Measurements from ENCODE around the gene SRSF4. TPM values are rescaled to one million over a fixed set of nuclear protein-coding genes. Genes with fewer than 3 reads are reported as not detected.
"Not testable (repeated sequence)": the region's sequence is repeated elsewhere in the genome, so short reads cannot be mapped to it uniquely, and the experiment has no call there.

SRSF4 gene
- polyA plus RNA-seq, 3 donors, result 115 to 141 (median 127) TPM

DNA sequence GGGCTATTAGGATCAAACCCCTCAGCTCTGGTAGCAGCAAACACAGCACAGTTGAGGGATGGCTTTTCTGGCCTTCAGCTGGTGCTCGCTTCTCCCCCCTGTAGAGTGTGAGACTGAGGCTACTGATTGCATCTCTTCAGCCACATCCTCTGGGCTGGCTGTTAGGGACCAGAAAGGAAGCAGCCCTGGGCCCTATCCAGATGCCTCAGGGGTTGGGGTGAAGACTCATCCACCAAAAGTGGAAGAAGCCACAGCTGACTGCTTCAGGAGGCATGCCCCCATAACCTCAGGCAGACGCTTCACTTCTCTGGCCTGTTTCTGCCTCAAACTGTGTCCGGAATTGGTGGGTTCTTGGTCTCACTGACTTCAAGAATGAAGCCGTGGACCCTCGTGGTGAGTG, 51.8 kb downstream of the SRSF4 start:
- no peak for DNase-seq

DNA sequence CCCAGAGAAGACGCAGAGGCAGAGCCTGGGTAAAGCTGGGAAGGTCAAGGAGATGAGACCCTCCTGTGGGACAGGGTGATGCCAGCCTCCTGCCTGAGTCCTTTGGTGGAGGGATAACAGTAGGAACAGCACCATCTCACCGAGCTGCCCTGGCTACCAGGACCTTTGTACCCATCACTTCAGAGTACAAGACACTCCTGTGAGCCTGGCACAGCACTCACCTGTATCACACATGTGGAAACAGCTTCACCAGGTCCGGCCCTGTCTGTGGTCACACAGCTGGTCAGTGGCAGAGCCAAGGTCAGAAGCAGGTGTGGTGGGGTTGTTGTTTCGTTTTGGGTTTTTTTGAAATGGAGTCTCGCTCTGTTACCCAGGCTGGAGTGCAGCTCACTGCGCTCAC, 53.0 kb downstream of the SRSF4 start:
- no peak for DNase-seq

DNA sequence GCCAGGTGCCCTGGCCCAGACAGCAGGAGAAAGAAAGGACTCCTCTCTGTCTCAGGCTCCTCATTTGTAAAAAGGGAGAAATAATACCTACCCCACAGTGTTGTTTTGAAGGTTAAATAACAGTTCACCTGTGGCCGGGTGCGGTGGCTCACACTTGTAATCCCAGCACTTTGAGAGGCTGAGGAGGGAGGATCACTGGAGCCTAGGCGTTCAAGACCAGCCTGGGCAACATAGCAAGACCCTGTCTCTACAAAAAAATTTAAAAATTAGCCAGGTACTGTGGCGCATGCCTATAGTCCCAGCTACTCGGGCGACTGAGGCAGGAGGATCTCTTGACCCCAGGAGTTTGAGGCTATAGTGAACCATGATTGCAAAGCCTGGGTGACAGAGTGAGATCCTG, 55.5 kb downstream of the SRSF4 start:
- no peak for DNase-seq

DNA sequence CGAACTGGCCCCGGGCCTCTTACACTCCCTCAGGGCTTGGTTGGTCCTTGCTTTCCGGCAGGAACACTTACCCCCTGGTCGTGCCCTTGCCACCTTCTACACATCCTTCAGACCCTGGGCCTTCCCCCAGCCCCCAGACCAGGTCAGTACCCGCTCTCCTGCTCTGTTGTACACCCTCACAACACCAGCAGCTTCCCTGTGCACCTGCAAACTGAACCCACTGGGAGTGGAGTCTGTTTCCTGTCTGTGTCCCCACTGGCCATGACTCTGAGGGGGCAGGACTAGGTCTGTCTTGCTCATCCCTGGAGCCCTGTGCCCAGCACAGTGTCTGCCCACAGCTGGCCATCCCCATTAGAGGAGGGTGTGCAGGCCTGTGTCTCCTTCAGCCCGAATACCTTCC, 55.9 kb downstream of the SRSF4 start:
- DNase-seq, result no peak

DNA sequence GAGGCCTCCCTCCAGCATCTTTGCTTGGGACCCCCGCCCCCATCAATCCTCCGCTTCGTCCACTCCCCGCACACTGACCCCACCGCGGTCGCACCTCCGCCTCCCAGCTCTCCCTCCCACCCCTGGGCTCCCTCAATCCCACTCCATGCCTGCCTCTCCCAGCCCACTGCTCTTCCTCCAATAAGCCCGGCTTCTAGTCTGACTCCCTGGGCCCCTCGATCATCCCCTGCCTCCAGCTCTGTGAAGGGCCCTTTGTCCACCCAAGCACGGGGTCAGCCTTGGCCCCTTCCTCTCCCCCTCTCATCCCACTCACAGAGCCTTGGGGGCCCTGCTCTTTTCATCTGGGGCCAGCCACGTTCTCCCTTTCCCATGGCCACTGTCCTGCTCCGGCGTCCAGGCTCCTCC, 56.5 kb downstream of the SRSF4 start:
- DNase-seq, result no peak

DNA sequence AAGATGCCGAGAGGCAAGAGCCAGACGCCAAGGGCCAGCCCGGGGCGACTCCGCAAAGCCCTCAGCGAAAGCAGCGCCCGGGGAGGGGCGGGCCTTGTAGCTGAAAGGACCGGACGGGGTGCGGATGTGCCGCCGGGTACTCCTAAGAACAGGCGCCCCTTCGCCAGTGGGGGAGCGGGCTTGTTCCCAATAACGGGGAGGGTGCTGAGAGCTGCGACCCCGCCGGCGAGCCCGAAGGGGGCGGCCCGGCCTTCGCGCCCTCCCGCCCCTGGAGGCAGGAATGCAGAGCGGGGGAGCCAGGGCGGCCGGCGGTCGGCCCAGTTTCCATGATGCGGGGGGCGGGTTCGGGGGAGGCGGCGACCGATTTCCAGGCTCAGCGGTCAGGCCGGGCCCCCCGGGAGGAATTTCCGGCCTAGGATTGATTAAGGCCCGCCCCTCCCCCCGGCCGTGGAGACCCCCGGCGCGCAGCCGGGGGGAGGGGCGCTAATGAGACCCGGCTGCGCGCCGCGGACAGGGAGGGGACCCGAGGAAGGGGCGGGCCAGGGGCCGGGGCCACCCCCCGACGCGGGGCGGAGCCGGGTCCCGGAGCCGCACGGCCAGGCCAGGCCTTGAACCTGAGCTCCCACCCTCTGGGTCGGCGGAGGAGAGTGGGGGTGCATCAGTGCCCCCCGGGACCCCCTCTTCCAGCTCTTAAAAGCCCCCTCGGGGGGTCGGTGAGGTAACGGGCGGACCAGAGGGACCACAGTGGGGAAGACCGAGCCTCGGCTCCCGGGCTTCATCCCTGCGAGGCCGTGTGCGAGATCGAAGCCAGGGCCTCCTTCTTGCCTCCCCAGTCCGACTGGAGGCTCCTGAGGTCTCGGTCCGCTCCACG, 57.1 kb downstream of the SRSF4 start:
- peak; percentile 90 for DNase-seq

DNA sequence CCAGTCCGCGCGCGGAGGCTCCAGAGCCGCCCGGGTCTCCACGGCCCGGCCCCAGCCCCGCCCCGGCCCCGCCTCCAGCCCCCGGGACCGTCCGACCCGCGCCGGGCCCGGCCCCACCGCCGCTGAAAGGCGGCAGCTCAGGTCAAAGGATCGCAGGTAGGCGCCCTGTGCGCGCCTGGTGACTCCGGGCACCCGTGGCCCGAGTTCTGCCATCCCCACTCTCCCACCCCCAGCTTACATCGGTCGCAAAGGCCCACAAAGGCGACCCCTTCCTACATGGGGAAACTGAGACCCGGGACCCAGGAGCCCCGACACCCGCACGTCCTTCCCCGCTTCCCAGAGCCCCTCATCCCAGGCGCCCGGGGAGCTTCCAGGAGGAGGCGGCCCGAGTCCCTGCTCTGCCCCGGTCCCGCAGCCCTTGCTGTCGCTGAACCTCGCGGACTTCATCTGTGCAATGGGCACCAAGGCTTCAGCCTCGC, 57.8 kb downstream of the SRSF4 start, which contains the start of gene TMEM200B:
Gene TMEM200B, minus strand, starts transcription at position 17 of the 479 bp plus-strand sequence. CDS start 2,075 bp downstream, outside the sequence.
- no peak for DNase-seq

DNA sequence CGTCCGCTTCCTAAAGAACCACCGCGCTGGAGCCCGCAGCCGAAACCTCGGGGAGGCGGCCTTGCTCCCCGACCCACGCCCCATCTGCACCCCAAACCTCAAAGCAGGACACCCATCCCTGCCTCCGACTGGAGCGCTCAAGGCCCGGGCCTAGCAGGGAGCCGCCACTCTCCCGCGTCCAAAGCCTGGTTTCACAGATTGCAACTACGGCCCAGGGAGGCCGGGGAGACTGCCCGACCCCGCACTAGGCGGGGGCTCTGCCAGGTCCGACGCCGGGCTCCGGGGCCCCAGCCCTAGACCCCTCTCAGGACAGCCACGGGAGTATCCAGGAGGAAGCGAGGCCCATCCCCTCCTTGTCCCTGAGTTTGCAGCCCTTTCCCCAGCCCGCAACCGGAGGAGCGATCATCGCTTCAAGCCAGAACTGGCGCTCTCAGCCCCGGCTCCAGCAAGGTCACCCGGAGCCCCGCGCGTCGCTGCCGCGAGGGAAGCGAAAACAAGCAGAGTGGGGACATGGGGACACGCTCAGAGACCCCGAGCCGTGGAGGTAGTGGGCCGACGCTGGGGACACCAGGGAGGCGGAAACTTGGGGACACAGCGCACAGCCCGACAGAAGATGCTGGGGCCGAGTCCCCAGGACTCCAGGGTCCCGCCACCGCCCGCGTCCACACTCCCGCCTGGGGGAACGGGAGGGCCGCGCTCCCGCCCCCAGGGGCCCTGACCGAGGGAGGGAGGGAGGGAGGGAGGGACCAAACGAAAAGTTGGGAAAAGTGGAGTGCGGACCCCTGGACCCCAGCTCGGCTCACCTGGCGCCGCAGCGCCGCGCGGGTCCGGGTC, 58.4 kb downstream of the SRSF4 start:
- DNase-seq, result peak; percentile 24

DNA sequence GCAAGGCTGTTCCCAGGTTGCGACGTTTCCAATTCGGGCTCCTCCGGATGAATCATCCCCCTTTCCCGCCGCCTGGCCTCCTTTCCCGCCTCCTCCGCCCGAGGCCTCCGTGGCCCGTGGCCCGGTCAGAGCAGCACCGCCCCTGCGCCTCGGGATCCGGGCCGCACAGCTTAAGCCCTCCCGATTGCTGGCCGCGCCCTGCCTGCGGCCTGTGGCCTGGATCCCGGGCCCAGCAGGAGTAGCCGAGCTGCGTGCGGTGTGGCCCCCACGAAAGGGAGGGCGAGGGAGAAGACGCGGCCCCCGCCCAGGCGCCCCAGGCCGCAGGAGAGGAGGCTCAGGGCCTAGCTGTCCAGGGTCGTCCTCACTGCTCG, 59.0 kb downstream of the SRSF4 start:
- DNase-seq, result no peak

DNA sequence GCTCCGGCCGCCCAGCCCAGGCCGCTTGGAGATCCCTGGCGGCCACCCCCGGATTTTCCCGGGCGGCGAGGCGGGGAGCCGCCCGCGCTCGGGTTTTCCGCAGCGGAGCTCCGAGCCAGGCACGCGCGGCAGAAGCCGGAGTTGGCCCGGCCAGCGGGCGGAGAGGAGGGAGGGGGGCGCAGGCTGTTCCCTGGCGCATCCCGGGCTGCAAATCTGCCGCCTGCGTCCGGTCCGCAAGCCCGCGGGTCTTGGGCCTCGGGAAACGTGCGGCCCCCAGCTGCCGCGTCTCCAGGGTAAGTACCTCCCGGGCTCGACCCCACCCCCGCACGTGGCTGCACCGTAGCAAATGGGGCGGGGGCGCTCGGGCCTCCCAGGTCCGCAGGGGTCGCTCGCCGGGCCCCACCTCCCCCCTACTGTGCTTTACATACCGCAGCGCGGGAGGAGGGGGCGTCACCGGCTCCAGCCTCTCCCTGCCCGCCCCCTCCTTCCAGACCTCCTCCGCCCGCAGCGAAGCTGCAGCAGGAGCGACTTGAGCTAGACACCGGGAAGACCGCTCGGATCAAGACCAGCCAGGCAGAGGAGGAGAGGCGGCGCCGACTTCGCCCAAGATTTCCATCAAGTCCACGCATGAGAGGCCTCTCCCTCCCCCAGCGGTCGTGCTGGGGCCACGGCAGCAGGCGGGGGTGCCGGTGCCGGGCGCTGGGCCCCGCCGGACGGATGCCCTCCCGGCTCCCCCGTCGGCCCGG, 59.6 kb downstream of the SRSF4 start:
- DNase-seq, result peak; percentile 52

DNA sequence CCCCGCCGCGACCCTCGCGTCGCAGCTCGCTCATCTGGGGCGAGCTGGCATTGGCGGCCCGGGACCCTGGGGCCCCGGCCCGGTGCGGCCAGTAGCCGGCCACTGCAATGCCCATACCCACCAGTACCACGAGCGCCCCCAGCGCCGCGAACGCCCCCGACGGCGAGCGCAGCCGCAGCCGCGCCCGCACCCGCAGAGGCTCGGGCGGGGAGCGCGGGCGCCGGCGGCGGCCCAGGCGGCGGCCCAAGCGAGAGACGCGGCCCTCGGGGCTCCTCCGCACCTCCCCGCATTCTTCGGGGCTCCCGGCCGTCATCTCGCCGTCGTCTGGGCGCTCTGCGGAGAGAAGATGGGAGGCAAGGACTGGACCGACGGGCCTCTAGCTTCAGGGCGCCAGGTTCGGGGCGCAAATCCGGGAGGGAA, 60.2 kb downstream of the SRSF4 start:
- peak; percentile 21 for DNase-seq

DNA sequence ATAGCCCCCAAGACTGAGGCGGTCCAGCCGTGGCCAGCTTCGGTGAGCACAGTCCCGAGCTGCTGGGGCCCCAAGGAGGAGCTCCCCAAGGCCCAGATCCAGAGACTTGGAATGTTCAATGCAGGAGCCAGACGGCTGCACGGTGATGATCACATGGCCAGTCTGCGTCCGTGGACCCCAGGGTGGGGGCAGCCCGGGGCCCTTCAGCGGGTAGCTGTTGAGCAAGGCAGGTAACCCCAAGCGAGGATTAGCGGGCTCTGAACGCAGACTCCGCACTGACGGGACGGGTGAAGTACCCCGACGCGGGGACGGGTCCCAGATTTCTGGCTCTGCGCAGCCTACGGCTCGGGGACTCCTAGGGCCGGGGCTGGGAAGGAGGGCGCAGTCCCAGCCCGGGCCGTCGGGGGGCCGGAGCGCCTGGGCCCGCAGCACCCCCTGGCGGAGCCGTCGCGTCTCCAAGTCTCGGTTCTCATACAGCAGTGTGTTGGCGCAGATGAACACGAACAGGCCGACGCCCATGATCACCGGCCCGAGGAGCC, 60.7 kb downstream of the SRSF4 start:
- DNase-seq, result peak; percentile 54

DNA sequence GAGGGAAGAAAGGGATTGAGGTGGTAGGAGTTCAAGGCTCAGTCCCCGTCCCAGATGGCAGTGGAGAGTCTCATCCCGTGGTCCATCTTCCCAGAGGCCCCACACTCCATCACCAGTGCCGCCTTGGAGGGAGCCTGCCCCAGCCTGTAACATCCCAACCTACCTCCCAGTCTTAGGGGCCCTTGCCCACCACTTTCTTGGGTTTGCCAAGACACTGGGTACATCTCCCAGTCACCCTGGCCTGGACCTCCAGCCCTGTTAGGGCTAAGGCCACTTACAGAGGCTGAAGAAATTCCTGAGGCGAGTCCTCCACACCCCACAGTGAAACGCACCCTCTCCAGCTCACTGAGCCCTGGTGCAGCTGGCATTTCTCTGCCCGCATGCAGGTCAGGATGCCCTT, 61.3 kb downstream of the SRSF4 start:
- DNase-seq, result no peak

DNA sequence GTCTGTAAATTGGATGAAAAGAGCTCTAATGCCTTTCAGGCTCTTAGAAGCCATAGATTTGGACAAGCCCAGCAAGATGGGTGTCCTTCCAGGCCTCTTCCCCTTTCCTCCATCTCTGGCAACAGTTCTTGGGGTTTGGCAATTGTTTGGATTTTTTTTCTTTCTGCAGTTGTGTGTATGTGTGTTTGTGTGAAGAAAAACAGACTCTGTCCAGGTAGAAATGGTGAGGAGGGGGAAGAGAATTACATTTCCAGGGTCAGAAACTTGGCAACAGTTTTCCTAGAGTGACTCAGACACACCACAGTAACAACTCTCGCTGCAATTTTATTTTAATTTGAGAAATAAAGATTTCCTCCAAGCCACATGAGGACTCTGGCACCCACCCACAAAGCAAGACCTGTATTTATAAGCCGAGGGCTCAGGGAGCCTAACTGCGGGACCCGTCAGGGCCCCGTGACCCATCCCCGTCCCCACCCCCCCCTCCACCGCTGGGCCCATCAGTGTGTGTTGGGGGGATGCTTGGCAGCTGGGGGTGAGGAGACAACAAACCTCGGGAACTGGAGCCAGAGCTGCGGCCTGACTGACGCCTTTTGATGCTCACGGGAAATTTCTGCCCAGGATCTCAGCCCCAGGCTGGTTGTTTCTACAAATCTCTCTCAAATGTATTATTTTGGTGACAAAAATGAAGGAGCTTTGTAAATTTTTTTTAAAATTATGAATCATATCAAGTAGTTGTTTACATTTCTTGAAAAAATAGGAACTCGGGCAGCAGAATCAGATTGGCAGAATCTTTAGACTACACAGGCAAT, 62.4 kb downstream of the SRSF4 start:
- no peak for DNase-seq

DNA sequence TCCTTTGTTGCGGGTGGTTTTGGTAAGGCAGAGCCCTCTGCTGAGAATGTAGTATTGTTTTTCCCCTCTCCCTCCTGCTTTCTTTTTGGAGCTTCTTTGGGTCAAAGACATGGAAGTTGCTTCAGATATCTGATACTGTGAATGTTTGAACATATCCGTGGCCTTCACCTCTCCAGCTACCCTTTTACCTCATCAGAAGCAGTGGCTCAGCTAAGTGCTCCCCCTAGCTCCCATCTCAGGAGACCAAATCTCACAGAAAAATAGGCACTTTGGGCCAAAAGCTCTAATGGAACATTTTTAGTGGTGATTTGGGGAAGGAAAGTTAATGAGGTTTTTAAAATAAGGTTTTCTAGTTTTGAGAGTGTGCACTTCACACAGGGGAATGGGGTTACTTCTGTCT, 64.3 kb downstream of the SRSF4 start:
- no peak for DNase-seq

DNA sequence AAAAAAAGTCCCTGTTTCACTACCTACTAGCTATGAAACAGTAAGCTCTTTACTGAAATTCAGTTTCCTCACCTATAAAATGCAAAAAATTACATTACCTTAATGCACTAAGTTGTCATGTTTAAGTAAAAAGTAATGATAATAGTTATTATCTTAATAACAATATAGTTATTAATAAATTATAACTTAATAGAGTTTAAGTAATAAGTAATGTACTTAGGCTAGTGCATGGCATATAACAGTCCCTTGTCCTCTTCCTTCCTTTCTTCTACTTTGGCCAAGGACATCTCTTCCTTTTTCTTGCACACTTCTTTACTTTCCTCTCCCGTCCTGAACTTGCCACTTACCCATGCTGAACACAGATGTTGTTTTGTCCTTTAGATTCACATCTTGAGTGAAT, 67.0 kb downstream of the SRSF4 start:
- no peak for DNase-seq

DNA sequence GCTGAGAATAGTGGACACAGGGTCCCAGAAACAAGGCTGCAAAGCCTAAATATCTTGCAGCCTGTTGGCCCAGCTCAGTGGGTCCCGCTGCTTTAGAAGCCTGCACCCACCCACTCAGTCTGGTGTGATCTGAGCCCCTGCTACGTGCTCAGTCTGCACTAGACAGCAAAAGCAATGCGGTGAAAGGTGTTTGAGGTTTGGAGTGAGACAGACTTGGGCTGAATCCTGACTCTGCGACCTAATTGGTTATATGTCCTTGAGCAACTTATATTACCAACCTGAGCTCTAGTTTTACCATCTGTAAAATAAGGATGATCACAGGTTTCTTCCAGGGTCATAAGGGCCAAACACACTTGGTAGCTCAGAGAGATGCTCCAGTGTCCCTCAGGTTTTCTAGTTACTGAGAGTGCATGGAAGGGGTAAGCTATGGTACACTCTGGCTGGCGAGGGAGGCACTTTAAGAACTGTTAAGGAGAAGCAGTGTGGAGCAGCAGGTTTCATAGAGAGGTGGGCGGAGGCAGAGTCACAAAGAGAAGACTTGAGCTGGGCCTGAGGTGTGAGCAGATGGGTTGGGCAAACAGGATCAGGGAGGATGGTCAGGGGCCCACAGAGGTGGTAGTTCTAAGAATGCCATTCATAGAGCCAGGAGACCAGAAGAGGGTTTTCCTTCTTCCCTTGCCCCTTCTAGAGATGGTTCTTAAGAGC, 68.1 kb downstream of the SRSF4 start:
- no peak for DNase-seq

DNA sequence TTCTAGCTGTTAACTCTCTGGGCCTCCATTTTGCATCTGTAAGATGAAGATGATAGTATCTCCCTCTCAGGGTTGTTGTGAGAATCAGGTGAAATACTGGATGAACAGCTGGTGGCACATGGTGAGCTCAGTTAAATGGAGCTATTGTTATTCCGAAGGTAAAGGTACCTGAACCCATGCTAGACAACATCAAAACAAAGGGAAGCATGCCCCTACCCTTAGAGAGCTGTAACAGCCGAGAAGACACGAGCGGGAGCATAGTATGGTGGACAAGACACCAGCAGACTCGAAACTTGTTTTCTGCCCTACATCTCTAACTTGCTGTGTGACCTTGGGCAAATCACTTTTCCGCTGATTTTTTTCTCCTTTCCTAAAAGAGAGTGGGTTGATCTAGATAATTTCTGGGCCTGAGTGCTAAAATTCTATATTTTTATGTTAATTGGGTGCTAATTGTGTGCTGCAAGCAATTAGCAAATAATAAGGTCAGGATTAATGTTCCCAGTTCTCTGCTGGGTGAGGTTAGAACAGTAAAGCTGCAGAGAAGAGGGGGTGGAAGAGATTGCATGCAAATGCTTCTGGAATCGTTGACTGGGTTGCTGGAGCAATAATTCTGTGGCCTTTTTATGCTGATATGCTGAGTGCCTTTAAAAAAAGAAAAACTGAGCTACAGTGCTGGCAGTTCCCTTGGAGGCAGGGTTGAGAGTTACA, 68.8 kb downstream of the SRSF4 start:
- DNase-seq, result no peak

DNA sequence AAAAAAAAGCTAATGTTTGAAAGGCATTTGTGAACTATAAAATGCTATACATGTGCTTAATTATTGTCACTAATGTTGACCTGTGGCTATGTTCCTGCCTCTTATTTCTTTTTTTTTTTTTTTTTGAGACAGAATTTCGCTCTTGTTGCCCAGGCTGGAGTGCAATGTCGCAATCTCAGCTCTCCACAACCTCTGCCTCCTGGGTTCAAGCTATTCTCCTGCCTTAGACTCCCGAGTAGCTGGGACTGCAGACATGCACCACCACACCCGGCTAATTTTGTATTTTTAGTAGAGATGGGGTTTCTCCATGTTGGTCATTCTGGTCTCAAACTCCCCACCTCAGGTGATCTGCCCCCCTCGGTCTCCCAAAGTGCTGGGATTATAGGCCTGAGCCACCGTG, 73.7 kb downstream of the SRSF4 start:
- DNase-seq, result not testable (repeated sequence)

DNA sequence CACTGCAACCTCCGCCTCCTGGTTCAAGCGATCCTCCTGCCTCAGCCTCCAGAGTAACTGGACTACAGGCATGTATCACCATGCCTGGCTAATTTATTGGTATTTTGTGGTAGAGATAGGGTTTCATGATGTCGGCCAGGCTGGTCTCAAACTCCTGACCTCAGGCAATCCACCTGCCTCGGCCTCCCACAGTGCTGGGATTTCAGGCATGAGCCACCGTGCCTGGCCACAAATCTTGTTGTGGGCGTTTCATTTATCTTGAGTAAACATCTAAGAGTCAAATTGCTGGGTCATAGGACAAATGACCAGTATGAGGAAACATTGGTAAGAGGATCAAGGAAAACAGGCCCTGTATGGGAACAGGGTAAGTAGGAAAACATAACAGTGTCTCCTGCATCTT, 75.9 kb downstream of the SRSF4 start:
- DNase-seq, result no peak
